Heart right ventricle (tissue), 16 donors: ENCODE measurements around the gene PTH2. TPM values are rescaled to one million over a fixed set of nuclear protein-coding genes. Genes with fewer than 3 reads are reported as not detected.

ENCODE experiments used
- ATAC-seq, 8 donors: fragments of 200-7000 bp; cut with Tn5 transposase; one replicate each; pipeline ENCODE4 v1.9.1; 2020; ENCODE audit warnings: mild to moderate bottlenecking in 8 of 8, moderate library complexity in 8 of 8, moderate number of reproducible peaks in 1 of 8
- DNase-seq, 2 donors: peaks; one replicate each; pipeline ENCODE4 v3.0.0-alpha.2; 2020
- H3K27ac ChIP-seq, 10 donors: fragments of 200-600 bp; sonication (generic) in 2 of 10; one replicate each; pipeline versions ENCODE4 v1.5.0 to v1.8.0; 2020 to 2022; ENCODE audit warnings: mild to moderate bottlenecking in 3 of 10
- H3K27me3 ChIP-seq, 7 donors: fragments of 200-600 bp; one replicate each; pipeline ENCODE4 v1.8.0; 2021 to 2022; ENCODE audit warnings: mild to moderate bottlenecking in 2 of 7
- H3K36me3 ChIP-seq, 9 donors: fragments of 200-600 bp; sonication (generic) in 1 of 9; one replicate each; pipeline versions ENCODE4 v1.5.0 to v1.8.0; 2020 to 2022; ENCODE audit warnings: mild to moderate bottlenecking in 2 of 9
- H3K4me1 ChIP-seq, 9 donors: fragments of 200-600 bp; sonication (generic) in 1 of 9; one replicate each; pipeline versions ENCODE4 v1.5.0 to v1.8.0; 2020 to 2022; ENCODE audit warnings: mild to moderate bottlenecking in 4 of 9
- H3K4me3 ChIP-seq, 10 donors: fragments of 200-600 bp; sonication (generic) in 2 of 10; one replicate each; pipeline versions ENCODE4 v1.5.0 to v1.8.0; 2020 to 2022; ENCODE audit warnings: mild to moderate bottlenecking in 7 of 10, moderate library complexity in 2 of 10
- H3K9me3 ChIP-seq, 11 donors: fragments of 200-600 bp in 10 of 11; sonication (generic) in 2 of 11; one replicate each; pipeline versions ENCODE4 v1.5.0 to v1.8.0; 2013 to 2022; ENCODE audit warnings: mild to moderate bottlenecking in 2 of 11, control low read depth in 1 of 11, moderate library complexity in 1 of 11
- WGBS, 2 donors: extraction: QIAGEN DNeasy Blood & Tissue Kit; methylation state at CpG; one replicate each; pipeline ENCODE4 v1.1.7; 2013; ENCODE audit warnings: inconsistent platforms in 1 of 2; 5-methylcytosine and 5-hydroxymethylcytosine counted together
- intact Hi-C, 10 donors: fragments of 100-400 bp; cut with DNase I; formaldehyde crosslinking; loops; one replicate each; pipeline versions ENCODE4 v1.11.1 to v1.14.2; 2022
- polyA plus RNA-seq, 2 donors: library from polyadenylated mRNA; stranded (reverse); fragments of 200-250 nt; gene quantifications; one replicate each; pipeline ENCODE4 v1.2.3, GENCODE V29; 2013
- total RNA-seq, 10 donors: library from RNA; stranded (reverse); fragmentation: NEBNext Ultra II Directional in 3 of 10; extraction: Animal tissue kit (Norgen Biotek cat#: 25700) in 3 of 10; gene quantifications; one replicate each; pipeline versions ENCODE4 v1.2.1 to v1.2.4, GENCODE V29; 2021 to 2023
- TF ChIP-seq, protein P1 (sequence below), 9 donors: fragments of 200-600 bp; sonication (generic) in 2 of 9; IDR thresholded peaks; one replicate each; pipeline versions ENCODE4 v1.5.0 to v1.8.0; 2021 to 2022; ENCODE audit warnings: antibody characterized with exemption in 9 of 9, mild to moderate bottlenecking in 5 of 9, moderate library complexity in 1 of 9
- donor health status: Arrhythmogenic right ventricular cardiomyopathy.
- donor health status: ischemic (EF 13 %, LVEDD 7.1; RV severe dilation, severe dysfunction).
- donor health status: healthy with polysubstance abuse.
- donor health status: DM: no; HTN: yes; CAD: no.
- donor health status: DM: no; HTN: no; CAD: no.
- donor health status: ischemic (EF 25% LVEDD 6.9; RV normal size, moderate dysfunction).
- donor health status: ischemic (EF 25% LVEDD 5.7; RV mildly dilated, moderate dysfunction).
- donor health status: healthy.
- donor health status: DM: yes; HTN: yes; CAD: no.
- donor health status: Ischemic cardiomyopathy.
- donor health status: ischemic (EF 35%, LVEDD 5.7; RV mildly dilated, moderate dysfunction).
- donor health status: nonischemic (EF 11% LVEDD 7.7; RV severe dilation, severe dysfunction).
- donor health status: DM: yes; HTN: yes; CAD: no.
- donor health status: PGD.
- donor health status: ischemic (EF 29% LVEDD 5.4; RV normal size, mild dysfunction).
- donor health status: nonischemic (EF 23%, LVEDD 6.1; RV moderate dilation, normal function).

Gene PTH2
- total and polyA plus RNA-seq, 12 donors, result not detected

DNA sequence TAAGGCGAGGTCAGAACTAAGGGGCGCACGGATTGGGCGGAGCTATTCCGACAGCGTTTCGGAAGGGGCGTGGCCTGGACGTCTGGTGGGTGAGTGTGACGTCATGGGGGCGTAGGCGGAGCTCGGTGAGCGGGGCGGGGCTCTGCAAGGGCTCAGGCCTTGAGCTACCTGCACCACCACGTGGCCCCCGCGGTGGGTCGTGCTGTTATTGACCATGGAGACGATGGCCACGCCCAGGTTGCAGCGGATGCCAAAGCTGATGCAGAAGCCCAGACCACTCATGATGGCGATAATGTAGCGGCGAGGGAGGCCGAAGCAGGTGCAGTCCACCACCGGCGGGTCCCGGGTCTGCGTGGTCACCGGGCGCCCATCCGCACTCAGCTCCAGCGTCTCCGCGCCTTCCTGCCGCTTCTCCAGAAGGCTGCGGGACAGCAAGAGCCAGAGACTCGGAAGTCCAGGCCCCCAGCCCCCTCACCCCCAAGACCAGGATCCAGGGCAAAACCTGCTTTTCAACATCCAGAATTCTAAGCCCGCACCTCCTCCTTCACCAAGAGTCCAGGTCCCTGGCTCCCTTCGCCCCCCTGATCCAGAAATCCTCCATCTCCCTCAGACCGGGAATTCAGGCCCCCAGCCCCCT lies 13.3 kb upstream of the PTH2 start:
- Histone ChIP-seq H3K4me1 (peaks cover 0 to 6% (median 0%) of the 10 kb centered on the region in 9 donors), H3K4me3 (no peak overlapping the region), H3K36me3 (no peaks in the 10 kb centered on the region), H3K9me3 (no peaks in the 10 kb centered on the region), H3K27me3 (peaks cover 16 to 98% (median 94%) of the 10 kb centered on the region in 7 donors), H3K27ac (no peak overlapping the region)
- TF ChIP-seq, protein P1, sequence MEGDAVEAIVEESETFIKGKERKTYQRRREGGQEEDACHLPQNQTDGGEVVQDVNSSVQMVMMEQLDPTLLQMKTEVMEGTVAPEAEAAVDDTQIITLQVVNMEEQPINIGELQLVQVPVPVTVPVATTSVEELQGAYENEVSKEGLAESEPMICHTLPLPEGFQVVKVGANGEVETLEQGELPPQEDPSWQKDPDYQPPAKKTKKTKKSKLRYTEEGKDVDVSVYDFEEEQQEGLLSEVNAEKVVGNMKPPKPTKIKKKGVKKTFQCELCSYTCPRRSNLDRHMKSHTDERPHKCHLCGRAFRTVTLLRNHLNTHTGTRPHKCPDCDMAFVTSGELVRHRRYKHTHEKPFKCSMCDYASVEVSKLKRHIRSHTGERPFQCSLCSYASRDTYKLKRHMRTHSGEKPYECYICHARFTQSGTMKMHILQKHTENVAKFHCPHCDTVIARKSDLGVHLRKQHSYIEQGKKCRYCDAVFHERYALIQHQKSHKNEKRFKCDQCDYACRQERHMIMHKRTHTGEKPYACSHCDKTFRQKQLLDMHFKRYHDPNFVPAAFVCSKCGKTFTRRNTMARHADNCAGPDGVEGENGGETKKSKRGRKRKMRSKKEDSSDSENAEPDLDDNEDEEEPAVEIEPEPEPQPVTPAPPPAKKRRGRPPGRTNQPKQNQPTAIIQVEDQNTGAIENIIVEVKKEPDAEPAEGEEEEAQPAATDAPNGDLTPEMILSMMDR (IDR thresholded peaks at IDR 0.05), result no peak
- ATAC-seq (no peak), DNase-seq (no peak)
- intact Hi-C loops, result loop anchor here in 2 of 10 donors (5.0 kb wide), 2 partner anchors 34 to 44 kb away; no protein-coding TSS in a partner anchor
- WGBS, 2 donors, result 12 to 18% methylated on average over 41 to 42 of the region's 42 CpGs

DNA sequence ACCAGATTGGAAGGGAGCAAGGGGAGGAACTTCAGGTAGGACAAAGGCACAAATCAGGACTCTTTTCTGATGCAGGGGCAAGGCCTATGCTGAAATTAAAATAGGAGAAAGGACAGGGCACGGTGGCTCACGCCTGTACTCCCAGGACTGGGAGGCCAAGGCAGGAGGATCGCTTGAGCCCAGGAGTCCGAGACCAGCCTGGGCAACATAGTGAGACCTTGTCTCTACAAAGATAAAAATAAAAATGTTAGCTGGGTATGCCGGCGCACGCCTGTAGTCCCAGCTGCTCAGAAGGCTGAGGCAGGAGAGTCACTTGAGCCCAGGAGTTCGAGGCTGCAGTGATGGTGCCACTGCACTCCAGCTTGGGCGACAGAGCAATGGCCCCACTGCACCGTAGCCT lies 12.4 kb upstream of the PTH2 start:
- Histone ChIP-seq H3K9me3 (no peaks in the 10 kb centered on the region), H3K36me3 (no peaks in the 10 kb centered on the region), H3K4me1 (peaks cover 0 to 6% (median 0%) of the 10 kb centered on the region in 9 donors), H3K27me3 (peaks cover 16 to 98% (median 95%) of the 10 kb centered on the region in 7 donors), H3K27ac (no peak overlapping the region), H3K4me3 (no peak overlapping the region)
- TF ChIP-seq, protein P1 (IDR thresholded peaks at IDR 0.05), result no peak
- DNase-seq, result no peak
- WGBS, 2 donors, result 83% methylated on average over 10 of the region's 10 CpGs
- intact Hi-C loops, result loop anchor here in 2 of 10 donors (5.0 kb wide), 2 partner anchors 33 to 43 kb away; no protein-coding TSS in a partner anchor
- no peak for ATAC-seq

DNA sequence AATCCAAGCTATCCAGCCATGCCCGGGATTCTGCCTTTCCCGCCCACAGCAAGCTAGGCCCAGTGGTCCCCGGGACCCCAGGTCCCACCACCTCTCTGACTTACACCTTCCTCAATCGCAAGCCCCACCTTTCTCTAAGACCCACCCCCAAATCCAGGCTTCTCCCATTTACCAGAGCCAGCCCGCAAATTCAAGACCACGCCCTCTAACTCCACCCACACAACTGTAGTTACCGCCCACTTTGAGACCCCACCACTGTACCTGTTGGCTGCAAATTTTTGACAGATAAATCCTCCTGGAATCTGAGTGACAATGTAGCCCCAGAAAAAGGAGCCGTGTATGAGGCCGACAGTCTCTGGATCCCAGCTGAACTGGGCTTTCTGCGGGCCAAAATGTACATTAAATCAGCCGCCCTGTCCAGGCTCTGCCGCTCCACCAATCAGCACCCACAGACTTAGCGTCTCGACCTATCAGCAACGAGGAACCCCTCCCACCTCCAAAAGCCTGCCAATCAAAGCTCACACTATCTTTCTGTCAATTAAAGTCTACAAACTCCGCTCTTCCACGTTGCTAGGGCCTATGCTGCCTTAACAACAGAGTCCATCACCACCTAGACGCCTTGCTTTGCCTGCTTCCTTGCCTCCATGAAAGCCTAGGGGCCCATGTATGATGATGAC lies 11.8 kb upstream of the PTH2 start:
- Histone ChIP-seq H3K9me3 (no peaks in the 10 kb centered on the region), H3K27ac (no peak overlapping the region), H3K4me3 (no peak overlapping the region), H3K27me3 (peaks cover 15 to 98% (median 95%) of the 10 kb centered on the region in 7 donors), H3K36me3 (no peaks in the 10 kb centered on the region), H3K4me1 (peaks cover 0 to 3% (median 0%) of the 10 kb centered on the region in 9 donors)
- TF ChIP-seq, protein P1 (IDR thresholded peaks at IDR 0.05), result no peak
- ATAC-seq (no peak), DNase-seq (no peak)
- intact Hi-C loops, result loop anchor here in 2 of 10 donors (5.0 kb wide), 2 partner anchors 33 to 43 kb away; no protein-coding TSS in a partner anchor
- 88 to 89% methylated on average over 18 of the region's 18 CpGs for WGBS, 2 donors

DNA sequence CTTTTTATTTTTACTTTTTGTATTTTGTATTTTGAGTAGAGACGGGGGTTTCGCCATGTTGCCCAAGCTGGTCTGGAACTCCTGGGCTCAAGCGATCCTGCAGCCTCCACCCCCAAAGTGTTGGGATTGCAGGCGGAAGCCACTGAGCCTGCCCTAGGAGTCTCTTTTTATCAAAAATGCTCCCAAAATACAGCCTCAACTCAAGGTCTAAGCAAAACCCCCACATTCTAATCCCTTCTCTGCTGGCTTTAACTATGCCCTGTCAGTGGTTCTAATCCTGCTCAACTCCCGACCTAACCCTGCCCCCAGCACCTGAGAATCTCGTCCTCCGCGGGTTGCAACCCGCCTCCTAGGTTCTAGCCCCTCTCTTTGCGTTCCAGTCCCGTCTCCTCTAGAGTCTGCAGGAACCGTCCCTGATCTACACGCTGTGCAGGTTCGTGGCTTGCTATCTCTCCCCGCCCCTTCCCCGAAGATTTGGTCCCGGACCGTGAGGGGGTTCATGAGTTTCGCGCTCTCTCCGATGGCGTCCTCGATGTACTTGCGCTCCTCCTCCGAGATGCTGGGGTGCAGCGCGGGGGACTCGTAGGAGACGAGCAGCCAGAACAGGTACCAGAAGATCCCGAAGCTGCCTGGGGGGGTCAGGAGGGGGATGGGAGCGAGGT lies 10.1 kb upstream of the PTH2 start:
- no peak overlapping the region for H3K27ac ChIP-seq
- intact Hi-C loops, result no loop called here
- no peak for ATAC-seq
- no peak for DNase-seq
- TF ChIP-seq, protein P1 (IDR thresholded peaks at IDR 0.05), result no peak
- no peaks in the 10 kb centered on the region for H3K9me3 ChIP-seq
- no peaks in the 10 kb centered on the region for H3K36me3 ChIP-seq
- H3K4me1 ChIP-seq, result peaks cover 0 to 7% (median 2%) of the 10 kb centered on the region in 9 donors
- WGBS, 2 donors, result 21 to 24% methylated on average over 31 of the region's 31 CpGs
- peaks cover 8 to 98% (median 96%) of the 10 kb centered on the region in 7 donors for H3K27me3 ChIP-seq
- H3K4me3 ChIP-seq, result no peak overlapping the region
